M059J (cell line): Measurements from ENCODE around the gene PDGFRB. TPM values are rescaled to one million over a fixed set of nuclear protein-coding genes. Genes with fewer than 3 reads are reported as not detected.

ENCODE experiments used
- DNase-seq: peaks from one replicate; pipeline ENCODE4 v3.0.0-alpha.2; 2012; ENCODE audit warnings: low read depth
- total RNA-seq: library from RNA; depleted of rRNA; stranded (reverse); fragments of >200 nt; shearing (Covaris generic); gene quantifications from 2 replicates; pipeline ENCODE4 v1.2.3, GENCODE V29; 2014

The PDGFRB gene
- total RNA-seq, 1 experiment from 2014 or later = 44.4 TPM

GRCh38 chr5:150130493-150130922, 25.1 kb downstream of the PDGFRB start:
- no peak for DNase-seq

DNA sequence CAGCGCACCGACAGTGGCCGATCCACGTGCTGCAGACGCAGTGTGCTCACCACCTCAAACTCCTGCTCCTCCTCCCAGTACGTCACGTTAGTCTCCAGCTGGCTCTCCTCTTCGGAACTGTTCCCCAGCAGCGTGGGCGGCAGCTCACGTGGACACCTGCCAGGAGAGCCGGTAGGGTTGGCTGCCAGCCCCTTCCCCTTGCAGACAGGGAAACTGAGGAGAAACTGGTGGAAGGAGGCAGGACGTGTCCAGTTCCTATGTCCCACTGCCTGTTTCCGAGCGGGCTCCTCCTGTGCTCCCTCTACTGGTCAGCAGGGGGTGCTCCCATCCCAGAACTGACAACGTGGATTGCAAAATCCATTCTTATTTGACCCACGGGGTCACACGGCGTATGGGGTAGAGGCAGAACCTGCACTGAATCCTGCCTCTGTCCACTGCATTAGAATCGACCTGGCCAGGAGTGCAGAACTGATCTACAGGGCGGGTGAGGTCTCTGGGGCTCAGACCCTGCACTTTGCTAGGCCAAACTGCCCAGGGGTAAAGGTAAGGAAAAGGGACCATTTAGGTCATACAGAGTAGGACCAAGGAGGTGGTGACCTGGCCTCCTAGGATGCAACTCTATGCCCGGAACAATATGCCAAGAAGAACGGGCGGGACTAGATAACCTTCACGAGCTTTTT, 25.7 kb downstream of the PDGFRB start:
- DNase-seq = peak; percentile 53

GRCh38 chr5:150129454-150129812, 26.2 kb downstream of the PDGFRB start:
- no peak for DNase-seq

GRCh38 chr5:150126921-150127265, 28.8 kb downstream of the PDGFRB start:
- no peak for DNase-seq

GRCh38 chr5:150126199-150126920, 29.3 kb downstream of the PDGFRB start:
- no peak for DNase-seq

GRCh38 chr5:150125334-150125733, 30.3 kb downstream of the PDGFRB start:
- no peak for DNase-seq

DNA sequence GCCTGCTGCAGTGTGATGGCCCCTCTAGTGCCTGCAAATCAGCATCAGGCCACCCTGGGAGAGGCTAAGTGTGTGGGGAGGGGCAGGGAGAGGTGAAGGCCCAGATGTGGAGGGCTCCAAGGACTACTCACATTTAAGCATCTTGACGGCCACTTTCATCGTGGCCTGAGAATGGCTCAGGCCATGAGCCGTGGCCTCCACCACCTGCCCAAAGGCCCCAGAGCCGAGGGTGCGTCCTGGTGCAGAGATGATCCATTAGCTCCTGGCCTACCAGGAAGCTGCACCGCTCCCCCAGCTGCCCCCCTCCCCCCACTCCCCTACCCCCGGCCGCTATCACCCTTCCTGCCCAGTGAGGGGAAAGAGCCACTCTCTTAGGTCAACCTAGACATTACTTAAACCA, 31.0 kb downstream of the PDGFRB start:
- no peak for DNase-seq

- no peak for DNase-seq
These were observed 31.5 kb downstream of the PDGFRB start for GRCh38 chr5:150124111-150124557.

DNA sequence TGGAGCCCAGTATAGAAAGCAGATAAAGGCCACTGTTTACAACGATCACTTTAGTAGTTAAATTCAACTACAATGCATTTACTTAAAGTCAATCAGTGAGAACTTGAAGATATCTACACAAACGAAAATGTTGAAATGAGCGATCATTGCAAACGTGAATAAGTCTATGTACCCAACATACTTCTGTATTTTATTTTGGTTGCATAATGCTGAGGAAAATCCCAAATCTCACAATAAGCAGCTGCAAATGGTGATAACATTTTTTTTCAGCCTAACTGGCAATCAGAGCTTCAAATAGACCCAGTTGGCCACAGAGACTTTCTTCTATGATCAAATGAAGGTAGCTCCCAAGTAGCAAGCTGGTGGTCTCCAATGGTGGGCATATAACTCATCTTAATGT, 32.1 kb downstream of the PDGFRB start:
- DNase-seq = no peak

- no peak for DNase-seq
These were observed 32.8 kb downstream of the PDGFRB start for GRCh38 chr5:150122536-150123481.

- DNase-seq = peak; percentile 31
These were observed 33.5 kb downstream of the PDGFRB start for GRCh38 chr5:150122158-150122510.

DNA sequence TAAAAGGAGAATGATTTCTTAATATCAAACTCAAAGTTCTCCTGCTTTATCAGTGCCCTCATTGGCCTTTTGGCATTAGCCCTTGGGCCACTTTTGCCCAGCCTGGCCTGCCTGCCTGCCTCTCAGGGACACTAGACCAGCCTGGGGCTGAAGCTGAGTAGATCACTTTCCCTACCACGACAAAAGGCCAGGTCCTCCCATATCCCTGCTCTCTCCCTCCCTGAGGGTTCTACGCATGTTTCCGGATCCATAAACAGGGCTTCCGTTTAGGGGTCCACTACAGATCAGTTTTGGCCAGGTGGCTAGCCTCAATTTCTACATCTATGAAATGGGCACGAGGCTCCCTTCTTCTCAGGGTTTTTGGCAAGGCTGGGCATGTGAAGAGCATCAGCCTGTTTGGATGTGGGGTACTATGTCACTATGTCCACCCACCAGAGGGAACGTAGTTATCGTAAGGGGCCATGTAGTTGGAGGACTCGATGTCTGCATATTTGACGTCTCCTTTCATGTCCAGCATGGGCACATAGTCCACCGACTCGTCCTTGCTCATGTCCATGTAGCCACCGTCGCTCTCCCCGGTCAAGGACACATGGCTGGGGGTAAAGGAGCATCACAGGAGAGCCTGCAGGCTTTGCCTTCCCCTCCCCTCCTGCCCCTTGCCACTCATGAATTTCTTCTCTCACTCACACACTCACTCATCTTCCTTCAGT, 34.0 kb downstream of the PDGFRB start:
- no peak for DNase-seq

DNA sequence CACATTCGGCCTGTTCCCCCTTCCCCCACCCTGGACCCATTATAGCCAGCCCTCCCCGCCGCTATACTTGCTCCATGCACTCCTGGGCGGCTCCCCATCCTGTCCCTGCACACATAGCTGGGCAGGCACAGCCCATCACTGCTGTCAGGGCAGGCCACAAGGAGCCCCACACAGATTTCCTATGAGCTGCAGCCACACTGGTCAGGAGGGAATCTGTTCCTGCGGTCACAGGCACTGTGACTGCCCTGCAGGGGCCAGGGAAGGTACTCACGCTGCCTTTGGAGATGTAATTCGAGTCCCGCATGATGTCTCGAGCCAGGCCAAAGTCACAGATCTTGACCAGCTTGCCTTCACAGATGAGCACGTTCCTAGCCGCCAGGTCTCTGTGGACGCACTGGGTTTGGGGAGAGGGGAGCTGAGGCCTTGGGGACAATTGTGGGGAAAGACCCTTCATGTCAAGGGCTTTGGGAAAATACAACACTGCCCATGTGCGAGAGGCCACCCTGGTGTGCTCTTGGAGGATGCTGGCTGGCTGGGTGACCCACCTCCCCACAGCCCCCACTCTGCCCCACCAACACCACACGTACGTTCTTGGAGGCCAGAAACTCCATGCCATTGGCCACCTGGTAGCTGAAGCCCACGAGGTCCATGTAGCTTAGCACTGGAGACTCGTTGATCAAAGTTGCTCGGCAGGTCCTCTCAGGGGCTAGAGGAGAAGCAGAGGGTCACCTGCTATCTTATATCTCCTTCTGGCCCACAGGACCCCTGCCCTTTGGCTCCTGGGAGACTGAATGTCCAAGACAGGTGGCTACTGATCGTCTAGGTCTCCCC, 34.8 kb downstream of the PDGFRB start:
- no peak for DNase-seq

- DNase-seq = no peak
These were observed 35.6 kb downstream of the PDGFRB start for GRCh38 chr5:150120062-150120441.

DNA sequence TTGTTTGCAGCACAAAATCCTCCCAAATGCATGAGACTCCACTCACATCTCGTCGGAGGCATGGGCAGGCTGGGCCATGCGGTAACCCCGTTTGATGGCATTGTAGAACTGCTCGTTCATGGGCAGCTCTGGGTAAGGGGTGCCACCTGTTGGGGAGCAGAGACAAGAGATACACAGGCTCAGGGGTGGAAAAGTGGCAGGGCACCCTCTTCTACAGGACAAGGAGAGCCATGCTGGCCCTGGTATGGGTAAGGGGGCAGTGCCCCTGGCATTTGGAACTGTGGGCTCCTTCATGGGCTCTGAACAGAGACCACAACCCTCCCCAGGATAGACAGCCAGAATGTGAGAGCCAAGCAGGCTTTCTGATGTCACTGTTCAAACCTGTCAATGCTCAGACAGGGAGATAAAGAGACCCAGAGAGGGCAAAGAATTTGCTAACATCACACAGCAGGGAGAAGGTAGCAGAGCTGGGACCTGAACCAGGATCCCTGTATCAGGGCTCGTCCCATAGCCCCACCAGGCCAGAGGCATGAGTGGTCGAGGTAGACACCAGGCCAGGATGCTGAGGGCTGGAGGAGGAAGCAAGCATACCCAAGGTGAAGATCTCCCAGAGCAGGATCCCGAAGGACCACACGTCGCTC, 36.1 kb downstream of the PDGFRB start:
- DNase-seq = no peak

GRCh38 chr5:150118561-150119229, 37.0 kb downstream of the PDGFRB start:
- DNase-seq = no peak

GRCh38 chr5:150117945-150118560, 37.6 kb downstream of the PDGFRB start:
- no peak for DNase-seq

- DNase-seq = peak; percentile 74
These were observed 38.8 kb downstream of the PDGFRB start for GRCh38 chr5:150116667-150117400.
